ENCODE results near the gene ID3. TPM values are rescaled to one million over a fixed set of nuclear protein-coding genes. Genes with fewer than 3 reads are reported as not detected.

Gene ID3
- total RNA-seq, 1 donor from 2014 or later, result 242 TPM

- H3K4me3 ChIP-seq, result no peak overlapping the region
- intact Hi-C loops (cut with DNase I), result no loop called here
- DNase-seq, result no peak
- peaks cover 9% of the 10 kb centered on the region for H3K4me1 ChIP-seq
- no peaks in the 10 kb centered on the region for H3K27me3 ChIP-seq
- H3K36me3 ChIP-seq, result no peaks in the 10 kb centered on the region
- no peaks in the 10 kb centered on the region for H3K9me3 ChIP-seq
- TF ChIP-seq CTCF (IDR thresholded peaks at IDR 0.05), result no peak
- no peak overlapping the region for H3K27ac ChIP-seq
- no peak for ATAC-seq
Observed at GRCh38 chr1:23570001-23570691, 10.8 kb upstream of the ID3 start.

- peak overlapping the region; percentile 87 for H3K27ac ChIP-seq
- H3K4me3 ChIP-seq, result peak overlapping the region; percentile 56
- intact Hi-C loops (cut with DNase I), result no loop called here
- no peak for DNase-seq
- H3K9me3 ChIP-seq, result no peaks in the 10 kb centered on the region
- no peak for TF ChIP-seq CTCF (IDR thresholded peaks at IDR 0.05)
- H3K4me1 ChIP-seq, result peaks cover 10% of the 10 kb centered on the region
- ATAC-seq, result peak; percentile 15
- H3K27me3 ChIP-seq, result no peaks in the 10 kb centered on the region
- H3K36me3 ChIP-seq, result no peaks in the 10 kb centered on the region
Observed at GRCh38 chr1:23568608-23569383, 9.5 kb upstream of the ID3 start.

- H3K9me3 ChIP-seq, result no peaks in the 10 kb centered on the region
- no peak for TF ChIP-seq CTCF (IDR thresholded peaks at IDR 0.05)
- intact Hi-C loops (cut with DNase I), result no loop called here
- H3K4me1 ChIP-seq, result peaks cover 17% of the 10 kb centered on the region
- peak overlapping the region; percentile 87 for H3K27ac ChIP-seq
- DNase-seq (no peak), ATAC-seq (peak; percentile 60)
- no peaks in the 10 kb centered on the region for H3K36me3 ChIP-seq
- H3K27me3 ChIP-seq, result no peaks in the 10 kb centered on the region
- H3K4me3 ChIP-seq, result peak overlapping the region; percentile 56
Observed at GRCh38 chr1:23567996-23568607, 8.8 kb upstream of the ID3 start.

- TF ChIP-seq CTCF (IDR thresholded peaks at IDR 0.05), result no peak
- DNase-seq (no peak), ATAC-seq (no peak)
- H3K27ac ChIP-seq, result peak overlapping the region; percentile 87
- intact Hi-C loops (cut with DNase I), result no loop called here
- peak overlapping the region; percentile 56 for H3K4me3 ChIP-seq
- H3K27me3 ChIP-seq, result no peaks in the 10 kb centered on the region
- peaks cover 22% of the 10 kb centered on the region for H3K4me1 ChIP-seq
- no peaks in the 10 kb centered on the region for H3K36me3 ChIP-seq
- no peaks in the 10 kb centered on the region for H3K9me3 ChIP-seq
Observed at GRCh38 chr1:23567629-23567995, 8.3 kb upstream of the ID3 start.

- no peaks in the 10 kb centered on the region for H3K27me3 ChIP-seq
- intact Hi-C loops (cut with DNase I), result no loop called here
- no peaks in the 10 kb centered on the region for H3K9me3 ChIP-seq
- peak overlapping the region; percentile 0 for H3K27ac ChIP-seq
- ATAC-seq (no peak), DNase-seq (no peak)
- peak; percentile 14 for TF ChIP-seq CTCF (IDR thresholded peaks at IDR 0.05)
- H3K36me3 ChIP-seq, result no peaks in the 10 kb centered on the region
- H3K4me3 ChIP-seq, result no peak overlapping the region
- peaks cover 27% of the 10 kb centered on the region for H3K4me1 ChIP-seq
Observed at GRCh38 chr1:23566304-23566703, 7.0 kb upstream of the ID3 start.
